Keratinocyte (primary cell): ENCODE measurements around the gene UPK1A. TPM values are rescaled to one million over a fixed set of nuclear protein-coding genes. Genes with fewer than 3 reads are reported as not detected.
A peak's percentile ranks its signal among the peaks of the same experiment; 100 is the strongest.

Experiments
- DNase-seq: peaks from one replicate; pipeline ENCODE4 v3.0.0-alpha.2; 2011; ENCODE audit warnings: low read depth, missing footprints, low spot score
- FAIRE-seq: peaks from 2 replicates; lab custom pipeline; 2011; peaks lifted over from hg19 to GRCh38; lab: Jason Lieb, UNC
- H2AFZ ChIP-seq: 2 replicates; pipeline ENCODE4 v1.6.0; 2012; ENCODE audit warnings: low read length, control low read depth, inconsistent platforms; ENCODE audit not compliant: control insufficient read depth
- H3K27ac ChIP-seq: 2 replicates; pipeline ENCODE4 v1.5.1; 2011; ENCODE audit warnings: low read length; ENCODE audit not compliant: control insufficient read depth, insufficient read depth
- H3K27me3 ChIP-seq: 3 replicates; pipeline ENCODE4 v1.6.0; 2011; ENCODE audit warnings: low read length; ENCODE audit not compliant: control insufficient read depth, insufficient read depth; ENCODE audit errors: extremely low read depth
- H3K36me3 ChIP-seq, 2 experiments: 2 replicates in 1 of 2; 3 replicates in 1 of 2; pipeline ENCODE4 v1.5.1; 2011; ENCODE audit warnings: low read length in 2 of 2, mild to moderate bottlenecking in 1 of 2; ENCODE audit not compliant: control insufficient read depth in 2 of 2, insufficient read depth in 2 of 2; ENCODE audit errors: extremely low read depth in 1 of 2
- H3K4me1 ChIP-seq: 3 replicates; pipeline ENCODE4 v1.5.1; 2011; ENCODE audit warnings: low read length; ENCODE audit not compliant: control insufficient read depth, insufficient read depth; ENCODE audit errors: extremely low read depth
- H3K4me2 ChIP-seq: 3 replicates; pipeline ENCODE4 v1.6.0; 2011; ENCODE audit warnings: low read depth, low read length; ENCODE audit not compliant: control insufficient read depth, insufficient read depth; ENCODE audit errors: extremely low read depth
- H3K4me3 ChIP-seq, 3 experiments: fragments of 200-600 bp in 1 of 3; sonication (generic) in 1 of 3; 2 replicates in 2 of 3; 3 replicates in 1 of 3; pipeline ENCODE4 v1.5.1; 2011 to 2016; ENCODE audit warnings: low read length in 3 of 3, mild to moderate bottlenecking in 3 of 3, control low read depth in 2 of 3, inconsistent platforms in 1 of 3, low read depth in 1 of 3, mixed read lengths in 1 of 3, mixed run types in 1 of 3, moderate library complexity in 1 of 3; ENCODE audit not compliant: control insufficient read depth in 2 of 3, insufficient read depth in 2 of 3; ENCODE audit errors: extremely low read depth in 1 of 3
- H3K79me2 ChIP-seq: 2 replicates; pipeline ENCODE4 v1.6.0; 2012; ENCODE audit warnings: low read length; ENCODE audit not compliant: control insufficient read depth, insufficient read depth
- H3K9ac ChIP-seq: 3 replicates; pipeline ENCODE4 v1.6.0; 2011; ENCODE audit warnings: low read length; ENCODE audit not compliant: control insufficient read depth, insufficient read depth; ENCODE audit errors: extremely low read depth
- H3K9me1 ChIP-seq: 3 replicates; pipeline ENCODE4 v1.6.0; 2011; ENCODE audit warnings: low read length; ENCODE audit not compliant: control insufficient read depth, insufficient read depth; ENCODE audit errors: extremely low read depth
- H3K9me3 ChIP-seq: 2 replicates; pipeline ENCODE4 v1.5.1; 2012; ENCODE audit warnings: low read depth, low read length; ENCODE audit not compliant: control insufficient read depth
- H4K20me1 ChIP-seq: 3 replicates; pipeline ENCODE4 v1.6.0; 2011; ENCODE audit warnings: low read length; ENCODE audit not compliant: control insufficient read depth, insufficient read depth; ENCODE audit errors: extremely low read depth
- CTCF ChIP-seq, 3 experiments: IDR thresholded peaks in 1 of 3; conservative IDR thresholded peaks in 1 of 3; optimal IDR thresholded peaks in 1 of 3; 2 replicates in 2 of 3; 3 replicates in 1 of 3; pipeline versions ENCODE3 to v1.5.1; 2011; ENCODE audit warnings: low read length in 3 of 3, mild to moderate bottlenecking in 3 of 3, moderate library complexity in 2 of 3, control low read depth in 1 of 3, inconsistent platforms in 1 of 3; ENCODE audit not compliant: insufficient read depth in 2 of 3; ENCODE audit errors: extremely low read depth in 1 of 3
- EZH2 ChIP-seq: IDR thresholded peaks from one replicate; pipeline ENCODE4 v1.6.1; 2012; ENCODE audit warnings: inconsistent platforms, mild to moderate bottlenecking, low read length, moderate library complexity
- dilution Hi-C: fragments of 300-500 bp; cut with MboI; formaldehyde crosslinking; loops from one replicate; pipeline ENCODE4 v1.7.0; 2020; ENCODE audit warnings: low sequenced_read_pairs; ENCODE audit not compliant: extremely low pct_ligation_motif_present
- polyA plus RNA-seq, 5 experiments: library from polyadenylated mRNA; depleted of rRNA in 3 of 5; stranded (reverse) in 3 of 5; stranded (forward) in 1 of 5; unstranded in 1 of 5; fragments of >200 nt; gene quantifications; 1 replicate in 1 of 5; 2 replicates in 3 of 5; 3 replicates in 1 of 5; pipeline versions ENCODE4 v1.2.1 to v1.2.3, GENCODE V29; 2011 to 2012; ENCODE audit warnings: missing spikeins in 2 of 5, low read depth in 1 of 5, low replicate concordance in 1 of 5

Gene UPK1A
- polyA plus RNA-seq, 1 donor (not counting 4 experiments of a cell fraction or from before 2014, with no cell fraction given): 0.09 TPM

GRCh38 chr19:35642312-35642711 is 24.0 kb upstream of the UPK1A start:
- no peak overlapping the region for H3K4me3 ChIP-seq
- H3K27me3 ChIP-seq: no peaks in the 10 kb centered on the region
- peaks cover 15% of the 10 kb centered on the region for H3K4me1 ChIP-seq
- DNase-seq (no peak), FAIRE-seq (no peak)
- H3K4me2 ChIP-seq: no peak overlapping the region
- dilution Hi-C loops: no loop called here
- no peaks in the 10 kb centered on the region for H3K9me1 ChIP-seq
- H3K9ac ChIP-seq: no peak overlapping the region
- no peaks in the 10 kb centered on the region for H3K79me2 ChIP-seq
- no peak overlapping the region for H2AFZ ChIP-seq
- H3K36me3 ChIP-seq: peaks cover 2 to 4% of the 10 kb centered on the region in 2 experiments
- TF ChIP-seq CTCF (optimal IDR thresholded peaks at IDR 0.05 in 1 of 3, IDR thresholded peaks at IDR 0.05 in 1 of 3, conservative IDR thresholded peaks at IDR 0.05 in 1 of 3; ENCODE audit: extremely low read depth in 1 of 3, insufficient read depth in 2 of 3, low read length in 3 of 3) (no peak), EZH2 (no peak)
- H3K9me3 ChIP-seq: no peaks in the 10 kb centered on the region
- H4K20me1 ChIP-seq: no peaks in the 10 kb centered on the region
- H3K27ac ChIP-seq: no peak overlapping the region

GRCh38 chr19:35642798-35643254 is 23.5 kb upstream of the UPK1A start:
- H3K27ac ChIP-seq: no peak overlapping the region
- TF ChIP-seq EZH2 (no peak), CTCF (optimal IDR thresholded peaks at IDR 0.05 in 1 of 3, IDR thresholded peaks at IDR 0.05 in 1 of 3, conservative IDR thresholded peaks at IDR 0.05 in 1 of 3; ENCODE audit: extremely low read depth in 1 of 3, insufficient read depth in 2 of 3, low read length in 3 of 3) (no peak)
- peak overlapping the region; percentile 76 for H3K9ac ChIP-seq

More at GRCh38 chr19:35642798-35643254, 23.5 kb upstream of the UPK1A start:
- Histone ChIP-seq H4K20me1 (no peaks in the 10 kb centered on the region), H3K4me2 (peak overlapping the region; percentile 96), H3K27me3 (no peaks in the 10 kb centered on the region), H2AFZ (peak overlapping the region; percentile 98), H3K4me1 (peaks cover 15% of the 10 kb centered on the region), H3K4me3 (peak overlapping the region; percentile 41 to 80 (median 78)), H3K36me3 (peaks cover 0 to 2% of the 10 kb centered on the region in 2 experiments), H3K9me3 (no peaks in the 10 kb centered on the region), H3K9me1 (no peaks in the 10 kb centered on the region), H3K79me2 (no peaks in the 10 kb centered on the region)
- DNase-seq (no peak), FAIRE-seq (no peak)
- dilution Hi-C loops: no loop called here
